Measurements from ENCODE around the gene MAB21L3.

DNA sequence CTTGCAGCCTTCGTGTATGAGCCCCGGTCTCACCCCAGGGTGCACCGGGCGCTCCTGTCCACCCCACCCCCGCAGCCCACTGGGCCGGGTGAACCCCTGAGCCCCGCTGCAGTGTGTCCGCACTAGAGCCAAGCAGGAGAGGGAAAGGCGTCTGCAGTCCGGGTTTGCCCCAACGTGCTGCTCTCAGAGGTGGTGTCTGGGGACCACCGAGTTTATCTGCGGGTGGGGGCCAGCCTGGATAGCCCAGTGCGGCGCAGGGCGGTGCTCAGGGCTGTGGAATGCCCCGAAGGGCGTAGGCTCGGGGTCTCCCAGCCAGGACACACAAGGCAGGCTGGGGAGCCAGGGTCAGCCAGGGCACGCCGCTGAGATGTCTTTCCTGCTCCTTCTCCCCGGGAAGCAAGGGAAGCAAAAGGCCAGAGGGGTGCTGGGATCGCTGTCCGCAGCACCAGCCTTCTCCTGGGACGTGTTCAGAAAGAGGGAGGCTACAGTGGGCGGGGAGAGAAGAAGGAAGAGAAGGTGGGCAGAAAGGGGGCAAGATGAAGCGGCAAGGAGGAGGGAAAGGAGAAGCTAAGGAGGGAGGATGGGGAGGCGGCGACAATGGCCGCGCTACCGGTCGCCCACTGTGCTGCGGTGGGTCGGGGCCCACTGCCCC, 56.6 kb downstream of the MAB21L3 start:
- TF ChIP-seq, protein P1, sequence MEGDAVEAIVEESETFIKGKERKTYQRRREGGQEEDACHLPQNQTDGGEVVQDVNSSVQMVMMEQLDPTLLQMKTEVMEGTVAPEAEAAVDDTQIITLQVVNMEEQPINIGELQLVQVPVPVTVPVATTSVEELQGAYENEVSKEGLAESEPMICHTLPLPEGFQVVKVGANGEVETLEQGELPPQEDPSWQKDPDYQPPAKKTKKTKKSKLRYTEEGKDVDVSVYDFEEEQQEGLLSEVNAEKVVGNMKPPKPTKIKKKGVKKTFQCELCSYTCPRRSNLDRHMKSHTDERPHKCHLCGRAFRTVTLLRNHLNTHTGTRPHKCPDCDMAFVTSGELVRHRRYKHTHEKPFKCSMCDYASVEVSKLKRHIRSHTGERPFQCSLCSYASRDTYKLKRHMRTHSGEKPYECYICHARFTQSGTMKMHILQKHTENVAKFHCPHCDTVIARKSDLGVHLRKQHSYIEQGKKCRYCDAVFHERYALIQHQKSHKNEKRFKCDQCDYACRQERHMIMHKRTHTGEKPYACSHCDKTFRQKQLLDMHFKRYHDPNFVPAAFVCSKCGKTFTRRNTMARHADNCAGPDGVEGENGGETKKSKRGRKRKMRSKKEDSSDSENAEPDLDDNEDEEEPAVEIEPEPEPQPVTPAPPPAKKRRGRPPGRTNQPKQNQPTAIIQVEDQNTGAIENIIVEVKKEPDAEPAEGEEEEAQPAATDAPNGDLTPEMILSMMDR (IDR thresholded peaks at IDR 0.05; ENCODE audit: low read length), result no peak
- no peak for TF ChIP-seq EZH2phosphoT487 (IDR thresholded peaks at IDR 0.05; ENCODE audit: low read length)

Measured in MM.1S (cell line).